ENCODE measurements around the gene LSM10. TPM values are rescaled to one million over a fixed set of nuclear protein-coding genes. Genes with fewer than 3 reads are reported as not detected.

LSM10 gene
- total RNA-seq, 1 experiment from 2014 or later: 42.2 TPM

- no CpG with 5 or more reads among the region's 6 CpGs for whole genome bisulfite sequencing (ENCODE audit: extremely low coverage, insufficient read length, low lambda C conversion rate)
- no peak overlapping the region for H3K4me3 Mint-ChIP-seq
- no peak overlapping the region for H3K9ac ChIP-seq (ENCODE audit: extremely low read depth, insufficient read length, low read length)
- H2AFZ ChIP-seq (ENCODE audit: low read length): no peak overlapping the region
- H3K23ac ChIP-seq (ENCODE audit: insufficient read length, low read depth, low read length): no peak overlapping the region
- no peak overlapping the region for H3K14ac ChIP-seq (ENCODE audit: insufficient read depth, low read length)
- H2BK120ac ChIP-seq (ENCODE audit: low read depth, low read length, poor library complexity, severe bottlenecking): no peak overlapping the region
- no peaks in the 10 kb centered on the region for H3K4me1 ChIP-seq (ENCODE audit: insufficient read depth, low read length)
- H3T11ph ChIP-seq (ENCODE audit: low read length): no peak overlapping the region
- no peak for TF ChIP-seq CTCF (conservative IDR thresholded peaks at IDR 0.05)
- H4K20me1 ChIP-seq (ENCODE audit: control insufficient read depth, insufficient read depth, insufficient read length): no peaks in the 10 kb centered on the region
- H2BK20ac ChIP-seq (ENCODE audit: low read depth, low read length, poor library complexity, severe bottlenecking): no peak overlapping the region
- H3K79me2 ChIP-seq (ENCODE audit: insufficient read depth, low read length): no peaks in the 10 kb centered on the region
- no peak overlapping the region for H4K8ac ChIP-seq (replicated peaks; ENCODE audit: insufficient read length, low read depth, low read length)
- H4K5ac ChIP-seq (ENCODE audit: insufficient read length, low read depth, low read length): no peak overlapping the region
- H3K27me3 Mint-ChIP-seq (ENCODE audit: low read depth): no peaks in the 10 kb centered on the region
- DNase-seq: no peak
- peak overlapping the region in 1 of 3 experiments; percentile 61; a peak in 4 of 7 replicates for H3K27ac Mint-ChIP-seq
- H3K9me3 Mint-ChIP-seq: no peaks in the 10 kb centered on the region
- H3K27me3 ChIP-seq (ENCODE audit: insufficient read depth, low read length): no peaks in the 10 kb centered on the region
- no peak overlapping the region for H3K18ac ChIP-seq (ENCODE audit: insufficient read length, low read depth, low read length)
- no peaks in the 10 kb centered on the region for H3K23me2 ChIP-seq (ENCODE audit: insufficient read length, low read depth, low read length, poor library complexity, severe bottlenecking)
- H2AK5ac ChIP-seq (ENCODE audit: insufficient read length, low read length): no peak overlapping the region
- no peak overlapping the region for H2BK5ac ChIP-seq (ENCODE audit: insufficient read length, low read length)
- H3K4me1 Mint-ChIP-seq: no peaks in the 10 kb centered on the region
- no peak overlapping the region for H3K4ac ChIP-seq (ENCODE audit: low read depth, low read length)
- no peak overlapping the region for H3K56ac ChIP-seq (ENCODE audit: insufficient read length, low read depth, low read length)
- H3K36me3 Mint-ChIP-seq (ENCODE audit: insufficient read depth in 1 of 3, low read depth in 3 of 3): peaks cover 7 to 39% (median 30%) of the 10 kb centered on the region in 3 experiments
- H3K4me2 ChIP-seq (ENCODE audit: insufficient read depth, insufficient read length, low read length): no peak overlapping the region
- no peak overlapping the region for H2BK15ac ChIP-seq (ENCODE audit: low read depth, low read length)
- no peak overlapping the region for H2BK12ac ChIP-seq (ENCODE audit: insufficient read length, low read depth, low read length)
- no peak overlapping the region for H4K91ac ChIP-seq (ENCODE audit: insufficient read length, low read depth, low read length)
- no peak overlapping the region for H3K27ac ChIP-seq (ENCODE audit: insufficient read length, low read depth, low read length)
- no peaks in the 10 kb centered on the region for H3K9me3 ChIP-seq (ENCODE audit: control insufficient read depth, low read depth, low read length)
- no peaks in the 10 kb centered on the region for H3K79me1 ChIP-seq (ENCODE audit: insufficient read depth, low read depth, low read length, poor library complexity, severe bottlenecking)
Observed at GRCh38 chr1:36359911-36360550, 37.7 kb downstream of the LSM10 start.
